GM18951 (cell line): ENCODE results near the gene CSKMT.

Experiments used
- POLR2A ChIP-seq: IDR thresholded peaks from 4 replicates; pipeline ENCODE4 v1.6.1; 2011; ENCODE audit warnings: mild to moderate bottlenecking; ENCODE audit not compliant: insufficient read length, insufficient read depth; ENCODE audit errors: extremely low read depth
- in situ Hi-C: fragments of 300-500 bp; cut with MboI; formaldehyde crosslinking; loops from one replicate; pipeline ENCODE4 v1.12.0; 2022; ENCODE audit warnings: low sequenced_read_pairs, mixed read lengths, inconsistent platforms; ENCODE audit not compliant: unreplicated experiment

Gene CSKMT

DNA sequence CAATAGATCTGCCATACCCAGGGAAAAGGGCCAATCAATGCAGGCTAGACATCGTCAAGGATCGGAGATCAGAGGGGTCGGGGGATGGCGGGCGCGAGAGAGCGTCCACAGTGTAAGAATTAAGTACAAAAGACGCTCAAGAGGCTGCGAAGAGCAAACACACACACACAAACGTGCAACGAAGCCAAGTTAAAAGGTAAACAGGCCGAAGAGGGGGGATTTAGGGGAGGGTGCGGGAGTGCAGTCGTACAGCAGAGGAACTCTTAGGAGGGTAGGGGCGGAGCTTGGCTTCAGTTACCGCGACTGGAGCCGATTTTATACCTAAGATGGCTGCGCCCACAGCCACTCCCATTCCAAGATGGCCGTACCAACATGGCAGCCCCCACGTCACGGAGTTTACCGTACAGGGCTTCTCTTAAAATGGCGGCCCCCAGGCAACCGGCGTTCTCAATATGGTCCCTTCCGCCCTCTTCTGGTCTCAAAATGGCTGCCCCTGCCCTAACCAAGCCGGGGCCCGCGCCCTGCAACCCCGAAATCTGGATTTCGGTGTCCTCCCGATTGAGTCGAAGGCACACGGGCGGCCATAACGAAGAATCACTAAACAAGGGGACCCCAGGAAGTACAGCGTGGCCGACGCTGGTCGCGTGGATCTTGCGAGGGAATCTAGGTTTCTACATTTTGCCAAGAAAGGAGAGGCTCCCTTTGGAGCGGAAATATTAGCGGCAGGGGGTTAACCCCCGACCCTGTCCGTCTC, 44.3 kb downstream of the CSKMT start:
- in situ Hi-C loops, result no loop called here
- TF ChIP-seq POLR2A, result peak; percentile 79

DNA sequence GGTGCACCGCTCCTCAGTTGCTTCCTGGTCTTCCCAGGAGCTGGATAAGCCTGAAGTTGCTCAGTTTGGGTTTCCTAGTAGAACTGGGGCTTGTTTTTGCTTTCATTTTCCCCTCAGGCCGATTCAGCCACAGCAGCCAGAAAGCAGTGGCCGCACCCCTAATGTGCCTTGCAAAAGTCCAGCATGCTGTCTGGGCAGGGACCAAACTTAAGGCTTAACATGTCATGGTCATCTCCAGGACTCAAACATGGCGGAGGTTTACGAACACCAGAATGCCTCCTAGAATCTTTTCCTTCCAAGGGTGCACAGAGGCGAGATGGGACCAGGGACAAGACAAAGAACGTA, 44.9 kb downstream of the CSKMT start:
- in situ Hi-C loops, result no loop called here
- no peak for TF ChIP-seq POLR2A

DNA sequence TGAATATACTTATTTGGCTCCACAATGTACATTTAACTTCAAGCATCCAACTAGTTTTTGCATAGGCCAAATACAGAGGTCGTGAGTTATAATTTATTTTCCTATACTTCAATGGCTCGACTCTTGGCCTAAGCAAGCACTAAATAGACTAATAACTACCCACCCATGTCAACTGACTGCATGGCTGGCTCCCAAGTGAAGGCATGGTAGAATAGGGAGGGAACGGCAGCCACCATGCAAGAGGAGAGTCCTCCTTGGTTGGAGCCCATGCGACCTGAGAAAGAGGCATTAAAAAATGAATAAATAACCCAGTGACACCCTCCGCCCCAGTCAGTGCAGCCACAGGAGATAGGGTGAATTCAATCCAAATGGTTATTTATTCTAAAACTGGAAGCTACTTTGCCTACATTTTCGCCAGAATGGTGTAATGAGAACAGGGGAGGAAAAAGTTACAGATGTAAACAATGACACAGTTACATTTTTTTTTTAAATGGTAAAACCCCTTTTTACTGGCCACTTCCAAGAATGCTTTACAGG, 47.2 kb downstream of the CSKMT start:
- TF ChIP-seq POLR2A, result no peak
- in situ Hi-C loops, result no loop called here

DNA sequence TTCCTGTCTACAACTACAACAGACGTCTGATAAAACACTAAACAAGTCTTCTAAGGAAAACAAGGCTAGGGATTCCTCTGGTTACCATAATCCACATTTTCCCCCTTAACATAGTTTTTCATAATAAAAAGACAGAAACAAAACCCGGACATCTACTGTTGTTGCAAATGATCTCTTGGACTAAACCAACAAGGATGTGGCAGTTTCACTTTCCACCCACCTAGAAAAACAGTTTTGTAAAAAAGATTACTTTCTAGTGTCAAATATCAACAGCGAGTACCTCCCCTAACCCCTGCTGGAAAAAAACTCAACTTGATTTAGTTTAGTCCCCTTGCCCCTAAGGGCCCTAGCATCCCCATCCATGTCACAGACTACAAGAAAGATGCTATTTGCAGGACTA, 47.7 kb downstream of the CSKMT start:
- TF ChIP-seq POLR2A, result no peak
- in situ Hi-C loops, result no loop called here

DNA sequence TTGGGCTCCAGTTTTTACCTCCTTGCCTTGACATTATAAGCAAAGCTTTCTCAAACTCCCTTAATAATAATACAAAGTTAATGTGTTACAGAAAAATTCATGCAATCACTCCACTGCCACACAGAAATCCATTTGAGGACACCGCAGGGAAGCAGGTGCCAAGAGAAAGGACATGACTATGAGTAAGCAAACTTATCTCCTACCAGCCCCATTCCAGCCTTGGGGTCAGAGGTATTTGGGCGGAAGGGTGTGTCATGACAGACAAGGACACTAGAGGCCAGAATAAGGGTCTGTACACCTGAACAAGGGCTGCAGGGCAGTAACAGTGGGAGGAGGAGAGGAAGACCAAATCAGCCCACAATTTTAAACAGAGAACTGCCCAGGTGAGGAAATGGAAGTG, 48.2 kb downstream of the CSKMT start:
- in situ Hi-C loops, result no loop called here
- no peak for TF ChIP-seq POLR2A

DNA sequence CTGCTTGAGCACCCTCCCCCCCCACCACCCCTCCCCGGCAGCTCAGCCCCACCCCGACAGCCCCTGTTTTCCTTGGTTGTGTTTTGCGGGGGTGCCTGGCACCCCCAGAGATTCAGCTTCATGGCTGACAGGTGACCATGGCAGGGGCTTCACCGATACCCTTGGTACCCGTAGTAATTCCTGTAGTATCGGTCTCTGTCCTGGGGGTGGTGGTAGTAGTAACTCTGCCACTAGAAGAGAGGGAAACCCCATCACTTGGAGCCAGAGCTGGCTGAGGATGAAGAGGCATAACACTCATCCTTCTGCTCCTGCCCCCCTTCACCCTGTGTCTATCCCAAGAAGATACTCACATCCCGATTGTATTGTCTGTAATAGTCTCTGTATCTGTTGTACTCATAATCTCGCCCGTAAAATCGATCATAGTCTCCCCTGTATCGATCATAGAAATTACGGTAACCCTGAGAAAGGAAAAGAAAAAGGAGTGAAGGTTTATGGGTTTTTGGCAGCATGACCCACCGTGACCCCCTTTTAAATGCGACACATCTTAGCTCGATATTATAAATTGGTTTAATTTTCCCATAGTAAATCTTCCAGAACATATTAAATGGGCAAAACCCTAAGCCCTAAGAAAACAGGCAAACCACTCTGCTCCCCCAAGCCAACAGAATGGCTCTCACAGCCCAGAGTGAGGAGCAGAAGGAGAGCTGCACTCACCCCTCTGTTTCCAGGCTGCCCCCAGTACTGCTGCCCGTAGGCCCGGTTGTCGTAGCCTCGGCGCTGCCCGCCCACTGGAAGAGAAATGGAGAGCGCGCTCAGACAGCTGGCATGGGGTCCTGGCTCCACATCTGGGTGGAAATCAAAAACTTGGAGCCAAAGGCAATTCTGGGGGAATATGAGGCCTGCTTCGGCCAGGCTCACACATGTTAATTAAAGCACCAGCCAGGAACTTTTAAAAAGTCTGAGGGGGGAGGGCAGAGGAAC, 50.3 kb downstream of the CSKMT start:
- in situ Hi-C loops, result no loop called here
- no peak for TF ChIP-seq POLR2A

DNA sequence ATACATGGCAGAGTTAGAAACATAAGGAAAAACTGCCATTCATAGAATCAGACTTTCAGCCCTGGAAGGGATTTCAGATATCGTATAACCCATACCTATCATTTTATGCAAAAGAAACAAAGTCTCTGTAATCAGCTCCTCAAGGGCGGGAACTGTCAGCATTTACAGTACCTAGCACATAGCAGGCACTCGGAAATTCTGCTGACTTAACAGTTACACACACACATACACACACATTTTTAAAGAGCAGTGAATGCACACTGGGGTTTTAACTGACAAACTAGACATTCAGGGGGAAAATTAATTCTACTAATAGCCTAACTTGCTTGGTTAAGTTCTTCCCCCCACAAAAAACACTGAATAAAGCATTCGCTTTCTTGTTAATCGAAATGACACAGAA, 51.1 kb downstream of the CSKMT start:
- in situ Hi-C loops, result no loop called here
- no peak for TF ChIP-seq POLR2A

DNA sequence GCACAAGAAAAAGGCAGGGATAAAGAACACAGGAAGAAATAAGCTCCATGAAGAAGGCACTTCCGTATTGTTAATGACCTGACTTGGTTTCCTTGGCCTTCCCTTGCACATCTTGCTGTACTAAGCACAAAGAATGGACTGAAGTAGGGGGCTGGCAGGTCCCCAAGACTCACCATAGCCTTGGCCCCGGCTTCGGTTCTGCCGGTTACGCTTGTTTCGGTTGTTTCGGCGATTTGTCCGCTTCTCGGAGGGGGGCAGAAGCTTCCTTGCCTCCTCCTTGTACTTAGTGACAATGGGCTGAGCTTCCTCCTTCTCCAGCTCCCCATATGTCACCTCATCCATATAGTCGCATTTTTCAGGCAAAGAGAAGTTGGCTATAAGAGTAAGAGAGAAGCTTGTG, 51.7 kb downstream of the CSKMT start:
- in situ Hi-C loops, result no loop called here

More for the DNA sequence above, 51.7 kb downstream of the CSKMT start:
- TF ChIP-seq POLR2A, result no peak
